ENCODE data around the gene NADSYN1.
"Not testable (repeated sequence)": the region's sequence is repeated elsewhere in the genome, so short reads cannot be mapped to it uniquely, and the experiment has no call there.

The NADSYN1 gene

DNA sequence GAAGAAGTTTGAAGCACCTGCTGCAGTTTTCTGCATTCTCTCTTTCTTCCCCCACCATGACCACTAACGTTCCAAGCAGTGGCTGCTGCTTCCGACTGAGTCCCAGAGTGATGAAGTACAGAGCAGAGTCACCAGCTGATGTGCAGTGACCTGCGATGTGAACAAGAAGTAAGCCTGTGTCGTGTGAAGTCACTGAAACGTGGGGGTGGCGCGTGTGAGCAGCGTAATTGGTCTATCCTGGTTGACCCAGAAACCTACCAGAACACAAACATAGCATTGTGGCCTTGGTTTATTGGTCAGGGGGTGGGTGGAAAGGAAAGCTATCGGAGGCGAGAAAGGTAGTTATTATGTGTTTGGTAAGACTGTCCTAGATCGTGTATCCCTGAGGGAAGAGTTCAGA lies 77.6 kb downstream of the NADSYN1 start:
- DNase-seq: no peak

DNA sequence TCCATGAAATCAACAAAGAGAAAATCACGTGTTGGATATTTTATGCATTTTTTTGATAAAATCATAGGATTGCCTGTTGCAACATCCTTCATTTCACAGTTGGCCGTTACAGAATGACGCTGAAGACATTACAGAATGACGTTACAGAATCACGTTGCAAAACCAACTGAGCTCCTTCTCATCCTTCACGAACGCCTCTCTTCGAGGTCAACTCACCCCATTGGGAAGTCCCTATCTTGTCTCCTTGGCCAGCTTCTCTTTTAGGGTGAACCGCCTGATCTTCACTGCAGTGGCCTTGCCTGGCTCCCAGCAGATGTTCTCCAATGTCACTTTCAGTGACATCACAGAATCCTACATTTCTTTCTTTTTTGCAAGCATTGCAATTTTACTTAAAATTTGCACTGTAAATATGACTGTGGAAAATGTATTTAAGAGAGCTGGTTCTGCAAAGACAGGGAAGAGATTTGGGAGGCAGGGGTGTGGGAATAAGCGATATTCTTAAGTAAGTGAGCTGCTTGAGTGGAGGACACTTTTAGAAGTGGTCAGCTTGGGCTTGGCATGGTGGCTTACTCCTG lies 79.1 kb downstream of the NADSYN1 start:
- DNase-seq: no peak

DNA sequence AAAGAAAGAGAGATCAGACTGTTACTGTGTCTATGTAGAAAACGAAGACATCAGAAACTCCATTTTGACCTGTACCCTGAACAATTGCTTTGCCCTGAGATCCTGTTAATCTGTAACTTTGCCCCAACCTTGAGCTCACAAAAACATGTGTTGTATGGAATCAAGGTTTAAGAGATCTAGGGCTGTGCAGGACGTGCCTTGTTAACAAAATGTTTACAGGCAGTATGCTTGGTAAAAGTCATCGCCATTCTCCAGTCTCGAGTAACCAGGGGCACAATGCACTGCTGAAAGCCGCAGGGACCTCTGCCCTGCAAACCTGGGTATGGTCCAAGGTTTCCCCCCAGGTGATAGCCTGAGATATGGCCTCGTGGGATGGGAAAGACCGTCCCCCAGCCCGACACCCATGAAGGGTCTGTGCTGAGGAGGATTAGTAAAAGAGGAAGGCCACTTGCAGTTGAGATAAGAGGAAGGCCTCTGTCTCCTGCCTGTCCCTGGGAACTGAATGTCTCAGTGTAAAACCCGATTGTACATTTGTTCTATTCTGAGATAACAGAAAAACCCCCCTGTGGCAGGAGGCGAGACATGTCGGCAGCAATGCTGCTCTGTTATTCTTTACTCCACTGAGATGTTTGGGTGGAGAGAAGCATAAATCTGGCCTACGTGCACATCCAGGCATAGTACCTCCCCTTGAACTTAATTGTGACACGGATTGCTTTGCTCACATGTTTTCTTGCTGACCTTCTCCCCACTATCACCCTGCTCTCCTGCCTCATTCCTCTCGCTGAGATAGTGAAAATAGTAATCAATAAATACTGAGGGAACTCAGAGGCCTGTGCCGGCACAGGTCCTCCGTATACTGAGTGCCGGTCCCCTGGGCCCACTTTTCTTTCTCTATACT lies 82.0 kb downstream of the NADSYN1 start:
- not testable (repeated sequence) for DNase-seq

DNA sequence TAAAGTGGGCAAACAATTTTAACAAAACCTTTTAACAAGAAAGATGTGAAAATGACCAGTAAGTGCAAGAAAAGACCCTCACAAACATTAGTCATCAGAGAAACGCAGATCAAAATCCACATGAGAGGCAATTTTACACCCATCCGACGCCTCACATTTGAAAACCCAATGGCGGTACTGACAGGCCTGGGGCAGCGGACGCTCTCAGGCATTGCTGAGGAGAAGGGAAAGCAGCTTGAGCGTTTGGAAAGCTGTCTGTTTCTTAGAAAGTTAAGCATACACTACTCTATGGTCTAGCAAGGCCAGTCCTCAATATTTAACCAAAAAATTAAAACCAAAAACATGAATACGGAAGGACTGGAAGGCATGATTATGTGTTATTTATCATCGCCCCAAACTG lies 82.8 kb downstream of the NADSYN1 start:
- no peak for DNase-seq

DNA sequence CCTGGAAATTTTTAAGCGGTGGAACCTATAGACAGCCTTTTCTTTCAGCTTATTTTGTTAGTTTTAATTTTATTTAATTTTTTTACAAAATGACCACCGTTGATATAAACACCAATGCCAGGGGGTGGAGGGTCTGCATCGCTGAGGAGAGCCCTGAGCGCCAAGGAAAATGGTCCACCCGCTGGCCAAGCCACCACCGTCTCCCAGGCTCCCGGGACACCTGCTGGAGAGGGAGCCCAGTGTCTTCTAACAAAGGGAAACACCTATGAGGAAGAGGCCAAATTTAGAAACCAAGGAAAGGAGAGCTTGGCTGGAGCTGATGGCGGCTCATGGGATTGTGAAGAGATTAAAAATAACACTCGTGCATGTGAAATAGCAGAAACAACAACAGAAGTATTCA lies 84.5 kb downstream of the NADSYN1 start:
- DNase-seq: no peak

DNA sequence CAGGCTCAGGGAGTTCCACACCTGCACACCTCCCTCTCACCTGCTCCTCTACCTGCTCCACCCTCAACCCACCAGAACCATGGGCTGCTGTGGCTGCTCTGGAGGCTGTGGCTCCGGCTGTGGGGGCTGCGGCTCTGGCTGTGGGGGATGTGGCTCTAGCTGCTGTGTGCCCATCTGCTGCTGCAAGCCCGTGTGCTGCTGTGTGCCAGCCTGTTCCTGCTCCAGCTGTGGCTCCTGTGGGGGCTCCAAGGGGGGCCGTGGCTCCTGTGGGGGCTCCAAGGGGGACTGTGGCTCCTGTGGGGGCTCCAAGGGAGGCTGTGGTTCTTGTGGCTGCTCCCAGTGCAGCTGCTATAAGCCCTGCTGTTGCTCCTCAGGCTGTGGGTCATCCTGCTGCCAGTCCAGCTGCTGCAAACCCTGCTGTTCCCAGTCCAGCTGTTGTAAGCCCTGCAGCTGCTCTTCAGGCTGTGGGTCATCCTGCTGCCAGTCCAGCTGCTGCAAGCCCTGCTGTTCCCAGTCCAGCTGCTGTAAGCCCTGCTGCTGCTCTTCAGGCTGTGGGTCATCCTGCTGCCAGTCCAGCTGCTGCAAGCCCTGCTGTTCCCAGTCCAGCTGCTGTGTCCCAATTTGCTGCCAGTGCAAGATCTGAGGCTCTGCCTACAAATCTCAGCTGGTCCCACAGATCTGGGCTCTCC lies 85.1 kb downstream of the NADSYN1 start, which contains the start of gene KRTAP5-8:
Gene KRTAP5-8, plus strand, starts transcription at position 49 of the 689 bp plus-strand sequence. Its CDS starts 31 bp downstream, at position 80.
- not testable (repeated sequence) for DNase-seq

DNA sequence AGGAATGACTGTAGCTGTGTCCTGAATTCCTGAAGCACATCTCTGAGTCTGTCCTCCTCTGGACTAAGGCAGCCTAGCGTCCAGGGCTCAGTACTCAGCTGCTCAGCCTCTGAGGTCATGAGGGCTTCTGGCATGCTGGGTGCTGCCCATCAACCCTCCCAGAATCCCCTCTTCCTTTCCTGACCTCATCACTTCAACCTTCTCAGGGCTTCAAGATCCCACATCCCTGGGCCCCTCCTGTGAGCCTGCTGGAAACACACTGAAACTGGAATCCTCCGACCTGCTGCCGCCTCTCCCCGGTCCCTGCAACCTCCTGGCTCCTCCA lies 85.6 kb downstream of the NADSYN1 start:
- no peak for DNase-seq

DNA sequence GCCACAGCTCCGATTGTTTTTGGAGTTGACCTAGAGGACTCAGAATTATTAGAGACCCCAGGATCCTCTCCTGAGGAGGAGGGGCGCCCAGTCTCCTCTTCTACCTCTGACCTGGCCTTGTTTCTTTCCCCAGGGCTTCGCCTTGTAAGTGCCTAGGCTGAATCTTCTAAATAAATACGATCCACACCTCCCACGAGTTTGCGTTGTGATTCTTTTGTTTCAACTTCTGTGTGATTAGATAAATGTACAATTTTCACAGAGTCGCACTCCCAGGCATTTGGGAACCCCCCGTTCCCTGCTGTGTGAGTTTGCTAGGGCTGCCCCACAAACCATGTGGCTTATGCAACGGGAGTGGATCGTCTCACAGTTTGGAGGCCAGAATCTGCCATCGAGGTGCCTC lies 86.0 kb downstream of the NADSYN1 start:
- DNase-seq: no peak

DNA sequence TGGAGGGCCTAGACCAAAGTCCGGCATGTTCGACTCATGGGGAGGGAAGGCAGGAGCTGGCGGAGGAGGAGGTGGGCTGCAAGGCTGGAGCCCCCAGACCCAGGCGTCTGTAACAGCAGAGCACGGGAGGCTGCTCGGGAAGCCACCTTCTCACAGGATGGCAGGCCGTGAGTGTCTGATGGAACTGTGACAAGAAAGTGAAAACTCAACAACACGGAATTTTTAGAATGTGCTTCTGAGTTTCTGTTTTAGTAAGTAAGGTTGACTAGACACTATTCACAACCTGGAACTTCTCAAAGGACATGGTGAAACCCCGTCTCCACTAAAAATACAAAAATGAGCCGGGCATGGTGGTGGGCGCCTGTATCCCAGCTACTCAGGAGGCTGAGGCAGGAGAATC lies 87.0 kb downstream of the NADSYN1 start:
- not testable (repeated sequence) for DNase-seq

DNA sequence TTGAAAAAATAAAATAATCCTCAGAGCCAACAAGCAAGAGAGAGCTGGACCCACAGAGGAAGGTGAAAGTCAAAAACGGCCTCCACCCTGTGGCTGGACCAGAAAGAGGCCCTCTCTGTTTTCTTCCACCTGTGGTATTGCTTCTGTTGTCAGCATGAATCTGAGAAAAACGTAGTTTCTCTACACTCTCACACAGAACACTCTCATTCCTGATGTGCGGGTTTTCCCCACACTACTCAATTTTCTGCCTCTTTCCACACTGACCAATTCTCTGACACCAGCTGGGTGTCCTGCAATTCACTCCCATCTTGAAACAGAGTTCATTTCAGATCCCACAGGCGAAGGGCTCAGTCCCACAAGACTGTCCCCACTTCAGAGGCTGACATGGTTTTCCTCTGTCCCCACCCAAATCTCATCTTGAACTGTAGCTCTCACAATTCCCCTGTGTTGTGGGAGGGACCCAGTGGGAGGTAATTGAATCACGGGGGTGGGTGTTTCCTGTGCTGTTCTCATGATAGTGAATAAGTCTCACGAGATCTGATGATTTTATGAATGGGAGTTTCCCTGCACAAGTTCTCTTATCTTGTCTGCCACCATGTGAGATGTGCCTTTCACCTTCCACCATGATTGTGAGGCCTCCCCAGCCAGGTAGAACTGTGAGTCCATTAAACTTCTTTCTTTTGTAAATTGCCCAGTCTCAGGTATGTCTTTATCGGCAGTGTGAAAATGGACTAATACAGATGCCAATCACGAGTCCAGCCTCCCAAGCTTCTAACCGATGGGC lies 87.7 kb downstream of the NADSYN1 start:
- DNase-seq: not testable (repeated sequence)

DNA sequence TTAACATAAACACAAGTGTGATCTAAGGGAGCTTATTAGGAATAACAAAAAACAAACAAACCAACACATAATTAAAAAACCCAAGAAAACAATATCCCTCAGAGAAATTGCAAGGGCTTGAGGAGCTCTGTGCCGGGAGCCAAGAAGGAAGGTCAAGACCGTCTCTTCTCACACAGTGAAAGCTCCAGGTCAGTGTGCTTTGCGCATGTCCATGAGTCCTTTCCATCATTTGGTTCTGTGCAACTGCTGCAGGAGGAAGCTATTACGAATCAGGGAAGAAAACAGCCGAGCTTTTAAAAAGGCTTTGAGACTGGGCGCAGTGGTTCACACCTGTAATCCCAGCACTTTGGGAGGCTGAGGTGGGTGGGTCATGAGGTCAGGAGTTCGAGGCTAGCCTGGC lies 89.4 kb downstream of the NADSYN1 start:
- no peak for DNase-seq

DNA sequence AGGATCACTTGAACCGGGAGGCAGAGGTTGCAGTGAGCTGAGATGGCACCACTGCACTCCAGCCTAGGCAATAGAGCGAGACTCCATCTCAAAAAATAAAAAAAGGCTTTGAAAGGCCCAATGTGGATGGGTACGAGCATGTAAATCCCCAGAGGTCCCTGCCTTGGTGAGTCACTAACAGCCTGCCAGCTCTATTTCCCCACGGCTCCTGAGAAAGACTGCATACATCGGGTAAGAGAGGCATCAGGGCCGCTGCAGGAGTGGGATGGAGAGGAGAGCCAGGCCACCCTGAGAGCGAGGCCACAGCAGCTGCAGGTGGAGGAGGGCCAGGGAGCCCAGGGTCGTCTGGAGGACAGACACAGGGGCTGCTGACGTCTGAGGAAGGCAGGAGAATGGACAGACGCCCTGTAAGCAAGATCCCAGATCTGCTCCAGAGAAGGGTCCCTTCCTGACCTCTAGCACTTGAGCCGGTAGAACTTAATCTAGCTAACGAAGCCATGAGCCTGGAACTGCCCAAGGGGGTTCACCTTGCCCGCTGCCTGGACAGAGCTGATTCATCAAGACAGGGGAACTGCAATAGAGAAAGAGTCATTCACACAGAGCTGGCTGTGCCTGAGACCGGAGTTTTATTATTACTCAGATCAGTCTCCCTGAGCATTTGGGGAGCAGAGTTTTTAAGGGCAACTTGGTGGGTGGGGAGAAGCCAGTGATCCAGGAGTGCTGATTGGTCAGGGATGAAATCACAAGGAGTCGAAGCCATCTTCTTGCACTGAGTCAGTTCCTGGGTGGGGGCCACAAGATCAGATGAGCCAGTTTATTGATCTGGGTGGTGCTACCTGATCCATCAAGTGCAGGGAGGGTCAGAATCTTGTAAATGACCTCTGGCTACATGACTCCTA lies 90.1 kb downstream of the NADSYN1 start:
- no peak for DNase-seq

DNA sequence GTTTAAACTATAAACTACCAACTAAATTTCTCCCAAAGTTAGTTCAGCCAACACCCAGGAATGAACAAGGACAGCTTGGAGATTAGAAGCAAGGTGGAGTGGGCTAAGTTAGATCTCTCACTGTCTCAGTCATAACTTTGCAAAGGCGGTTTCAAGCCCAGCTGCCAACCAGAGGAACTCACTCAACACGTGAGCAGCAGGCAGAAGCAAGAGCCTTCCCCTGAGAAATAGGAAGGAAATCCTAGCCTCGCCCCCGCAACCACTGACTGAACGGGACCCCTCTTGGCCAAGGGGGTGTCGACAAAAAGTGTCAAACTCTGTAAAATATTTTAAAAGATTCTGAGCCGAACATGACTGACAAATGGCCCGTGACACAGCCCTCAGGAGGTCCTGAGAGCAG lies 90.9 kb downstream of the NADSYN1 start:
- DNase-seq: no peak

DNA sequence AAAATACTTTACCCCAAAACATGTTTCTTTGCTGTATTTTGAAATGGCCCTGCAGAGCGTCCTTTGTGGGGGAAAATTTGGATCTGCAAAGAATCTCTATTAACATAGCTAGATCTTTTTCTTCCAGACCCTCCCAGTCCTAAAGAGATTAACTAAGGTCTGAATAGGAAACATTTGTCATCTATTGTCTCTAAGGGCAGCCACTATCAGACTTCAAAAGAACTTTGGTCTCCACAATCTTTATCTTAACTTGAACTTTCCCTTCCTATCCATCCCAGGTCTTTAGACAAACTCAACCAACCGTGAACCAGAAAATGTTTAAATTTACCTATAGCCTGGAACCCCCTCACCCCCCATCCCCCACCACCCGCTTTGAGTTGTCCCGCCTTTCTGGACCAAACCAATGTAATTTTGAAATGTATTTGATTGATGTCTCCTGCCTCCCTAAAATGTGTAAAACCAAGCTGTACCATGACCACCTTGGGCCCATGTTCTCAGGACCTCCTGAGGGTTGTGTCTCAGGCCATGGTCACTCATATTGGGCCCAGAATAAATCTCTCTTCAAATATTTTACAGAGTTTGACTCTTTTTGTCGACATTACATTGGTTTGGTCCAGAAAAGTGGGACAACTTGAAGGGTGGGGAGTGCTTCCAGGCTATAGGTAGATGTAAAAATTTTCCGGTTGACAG lies 91.7 kb downstream of the NADSYN1 start:
- no peak for DNase-seq

DNA sequence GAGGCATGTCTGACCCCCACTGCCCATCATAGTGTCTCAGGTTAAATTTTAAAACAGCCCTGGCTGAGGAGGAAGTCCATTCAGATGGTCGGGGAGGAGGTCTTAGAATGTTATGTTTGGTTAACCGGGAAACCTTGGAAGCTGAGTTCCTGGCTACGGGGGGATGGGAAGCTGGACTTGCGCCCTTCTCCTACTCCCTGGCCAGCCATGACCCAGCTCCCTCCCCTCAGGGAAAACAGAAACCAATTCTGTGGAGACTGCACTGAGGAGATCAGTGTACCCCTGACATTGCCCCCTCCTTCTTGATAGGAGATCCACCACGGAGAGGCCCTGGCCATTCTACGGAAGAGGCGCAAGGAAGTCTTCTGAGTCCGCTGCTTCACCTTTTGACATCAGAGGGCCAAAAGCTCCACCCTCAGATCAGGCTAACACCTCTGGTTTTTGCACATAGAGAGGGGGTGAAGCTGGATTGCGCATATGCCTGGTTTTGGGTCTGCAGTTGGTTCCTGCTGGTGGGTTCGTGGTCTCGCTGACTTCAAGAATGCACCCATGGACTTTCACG lies 92.5 kb downstream of the NADSYN1 start:
- no peak for DNase-seq

DNA sequence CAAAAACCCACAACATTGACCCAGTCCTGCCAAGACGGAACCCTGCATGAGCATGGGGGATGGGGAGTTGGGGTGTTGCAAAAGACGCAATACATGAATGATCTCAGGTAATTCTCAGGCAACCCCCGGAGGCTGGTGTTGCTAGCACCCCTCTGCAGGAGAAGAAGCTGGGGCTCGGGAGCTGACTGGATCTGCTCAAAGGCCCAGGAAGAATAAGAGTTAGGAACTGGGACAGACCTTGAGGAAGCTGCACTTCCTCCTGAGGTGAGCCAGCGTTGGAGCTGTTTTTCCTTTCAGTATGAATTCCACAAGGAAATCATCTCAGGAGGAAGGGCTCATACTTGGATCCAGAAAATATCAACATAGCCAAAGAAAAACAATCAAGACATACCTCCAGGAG lies 95.1 kb downstream of the NADSYN1 start, which contains the start of gene KRTAP5-9:
Gene KRTAP5-9, plus strand, starts transcription at position 301 of the 400 bp plus-strand sequence. CDS start 238 bp downstream, outside the sequence.
- DNase-seq: no peak

DNA sequence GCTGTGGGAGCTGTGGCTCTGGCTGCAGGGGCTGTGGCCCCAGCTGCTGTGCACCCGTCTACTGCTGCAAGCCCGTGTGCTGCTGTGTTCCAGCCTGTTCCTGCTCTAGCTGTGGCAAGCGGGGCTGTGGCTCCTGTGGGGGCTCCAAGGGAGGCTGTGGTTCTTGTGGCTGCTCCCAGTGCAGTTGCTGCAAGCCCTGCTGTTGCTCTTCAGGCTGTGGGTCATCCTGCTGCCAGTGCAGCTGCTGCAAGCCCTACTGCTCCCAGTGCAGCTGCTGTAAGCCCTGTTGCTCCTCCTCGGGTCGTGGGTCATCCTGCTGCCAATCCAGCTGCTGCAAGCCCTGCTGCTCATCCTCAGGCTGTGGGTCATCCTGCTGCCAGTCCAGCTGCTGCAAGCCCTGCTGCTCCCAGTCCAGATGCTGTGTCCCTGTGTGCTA lies 95.7 kb downstream of the NADSYN1 start:
- DNase-seq: no peak
